HepG2 (cell line): ENCODE data around the gene SP3. TPM values are rescaled to one million over a fixed set of nuclear protein-coding genes. Genes with fewer than 3 reads are reported as not detected.
A peak's percentile ranks its signal among the peaks of the same experiment; 100 is the strongest.

Experiments
- FOXA1 ChIP-seq, 2 experiments: fragments of 450-650 bp in 1 of 2; sonication (generic) in 1 of 2; formaldehyde crosslinking in 1 of 2; IDR thresholded peaks; 2 replicates each; pipeline versions ENCODE4 v1.4.0 to v1.6.1; 2016 to 2020; ENCODE audit warnings: missing genetic modification reagents in 1 of 2
- GFI1 ChIP-seq: sonication (generic); formaldehyde crosslinking; IDR thresholded peaks from 2 replicates; pipeline ENCODE4 v1.5.0; 2020; ENCODE audit warnings: missing genetic modification reagents, mild to moderate bottlenecking, borderline replicate concordance
- HNRNPLL ChIP-seq: fragments of 200-400 bp; formaldehyde crosslinking; IDR thresholded peaks from 2 replicates; pipeline ENCODE4 v1.6.1; 2017; ENCODE audit warnings: mild to moderate bottlenecking, low read depth, low read length; ENCODE audit not compliant: poor library complexity, severe bottlenecking
- KDM4B ChIP-seq: sonication (generic); formaldehyde crosslinking; IDR thresholded peaks from 2 replicates; pipeline ENCODE4 v1.4.0; 2020; ENCODE audit warnings: missing genetic modification reagents
- MAFK ChIP-seq, 2 experiments: IDR thresholded peaks in 1 of 2; conservative IDR thresholded peaks in 1 of 2; 2 replicates each; pipeline ENCODE4 v1.6.1; 2011; ENCODE audit warnings: improper control_type of control experiment in 2 of 2, low read length in 2 of 2
- NFATC3 ChIP-seq: sonication (generic); formaldehyde crosslinking; IDR thresholded peaks from 2 replicates; pipeline ENCODE4 v1.5.1; 2020; ENCODE audit warnings: mild to moderate bottlenecking, missing genetic modification reagents
- NFE2L1 ChIP-seq: sonication (generic); formaldehyde crosslinking; IDR thresholded peaks from 2 replicates; pipeline ENCODE4 v1.4.0; 2020; ENCODE audit warnings: missing genetic modification reagents, mild to moderate bottlenecking, borderline replicate concordance
- PCBP2 ChIP-seq: fragments of 200-400 bp; formaldehyde crosslinking; optimal IDR thresholded peaks from 2 replicates; pipeline ENCODE3; 2018; ENCODE audit warnings: low read length, low read depth; ENCODE audit not compliant: poor library complexity, severe bottlenecking
- PHF8 ChIP-seq: sonication (generic); formaldehyde crosslinking; IDR thresholded peaks from 2 replicates; pipeline ENCODE4 v1.5.0; 2020; ENCODE audit warnings: missing genetic modification reagents
- PITX1 ChIP-seq: sonication (generic); formaldehyde crosslinking; IDR thresholded peaks from 2 replicates; pipeline ENCODE4 v1.5.1; 2020; ENCODE audit warnings: mild to moderate bottlenecking, missing genetic modification reagents
- POLR2AphosphoS2 ChIP-seq: IDR thresholded peaks from 2 replicates; pipeline ENCODE4 v1.6.1; 2011; ENCODE audit warnings: low read depth, low read length, improper control_type of control experiment
- POLR2G ChIP-seq: fragments of 200-400 bp; formaldehyde crosslinking; IDR thresholded peaks from 2 replicates; pipeline ENCODE4 v1.6.1; 2018; ENCODE audit warnings: mild to moderate bottlenecking, low read depth, low read length, moderate library complexity
- RBM39 ChIP-seq: fragments of 200-400 bp; formaldehyde crosslinking; IDR thresholded peaks from one replicate; pipeline ENCODE4 v1.6.1; 2018; ENCODE audit warnings: antibody characterized with exemption, mild to moderate bottlenecking, low read depth, low read length; ENCODE audit not compliant: poor library complexity, severe bottlenecking
- SAFB2 ChIP-seq: sonication (generic); formaldehyde crosslinking; IDR thresholded peaks from 2 replicates; pipeline ENCODE4 v1.5.1; 2020; ENCODE audit warnings: missing genetic modification reagents, low read depth, mild to moderate bottlenecking, borderline replicate concordance
- SMARCE1 ChIP-seq: fragments of 450-650 bp; IDR thresholded peaks from 2 replicates; pipeline ENCODE4 v1.6.1; 2017; ENCODE audit warnings: borderline replicate concordance
- SOX5 ChIP-seq: IDR thresholded peaks from 2 replicates; pipeline ENCODE4 v1.6.1; 2016; ENCODE audit warnings: borderline replicate concordance
- TP53 ChIP-seq: sonication (generic); formaldehyde crosslinking; conservative IDR thresholded peaks from 2 replicates; pipeline ENCODE4 v1.4.0; 2020; ENCODE audit warnings: missing genetic modification reagents
- XBP1 ChIP-seq: sonication (generic); formaldehyde crosslinking; IDR thresholded peaks from 2 replicates; pipeline ENCODE4 v1.5.0; 2020; ENCODE audit warnings: missing genetic modification reagents
- ZNF136 ChIP-seq: sonication (generic); formaldehyde crosslinking; IDR thresholded peaks from 2 replicates; pipeline ENCODE4 v1.8.1; 2022; ENCODE audit warnings: low read depth, mild to moderate bottlenecking, moderate library complexity, missing genetic modification reagents
- ZNF20 ChIP-seq: sonication (generic); formaldehyde crosslinking; IDR thresholded peaks from 2 replicates; pipeline ENCODE4 v1.4.0; 2020; ENCODE audit warnings: mild to moderate bottlenecking, moderate library complexity, missing genetic modification reagents
- ZNF253 ChIP-seq: sonication (generic); formaldehyde crosslinking; IDR thresholded peaks from 2 replicates; pipeline ENCODE4 v1.8.0; 2022; ENCODE audit warnings: mild to moderate bottlenecking, missing genetic modification reagents, borderline replicate concordance
- ZNF296 ChIP-seq: sonication (generic); formaldehyde crosslinking; conservative IDR thresholded peaks from 2 replicates; pipeline ENCODE4 v1.5.0; 2020; ENCODE audit warnings: mild to moderate bottlenecking, missing genetic modification reagents
- polyA plus RNA-seq, 8 experiments: library from polyadenylated mRNA; depleted of rRNA in 3 of 8; stranded (reverse) in 7 of 8; unstranded in 1 of 8; fragments of >200 nt; fragmentation: Illumina TruSeq in 4 of 8; extraction: Trizol in 4 of 8; gene quantifications; 2 replicates each; pipeline versions ENCODE4 v1.2.1 to v1.2.3, GENCODE V29; 2011 to 2016; ENCODE audit warnings: low read depth in 4 of 8, missing spikeins in 1 of 8, mixed read lengths in 1 of 8; ENCODE audit not compliant: insufficient read depth in 1 of 8
- total RNA-seq, 5 experiments: library from RNA; depleted of rRNA; stranded (reverse); fragments of >200 nt; fragmentation: Illumina TruSeq; extraction: Trizol; gene quantifications; 2 replicates each; pipeline ENCODE4 v1.2.3, GENCODE V29; 2016; ENCODE audit warnings: low read depth in 1 of 5
- TF ChIP-seq, protein P1 (sequence below): sonication (generic); formaldehyde crosslinking; IDR thresholded peaks from one replicate; pipeline ENCODE4 v1.5.1; 2020; ENCODE audit warnings: mild to moderate bottlenecking, missing genetic modification reagents; ENCODE audit errors: not compliant biosample characterization

Gene SP3
- total and polyA plus RNA-seq, 2 of the 13 experiments (the other 11 are each of a cell fraction or from before 2014, with no cell fraction given), result 57.3 to 132 TPM

GRCh38 chr2:173964565-173965371 lies 405 bp downstream of the SP3 start (continued):
- TF ChIP-seq, protein P1, sequence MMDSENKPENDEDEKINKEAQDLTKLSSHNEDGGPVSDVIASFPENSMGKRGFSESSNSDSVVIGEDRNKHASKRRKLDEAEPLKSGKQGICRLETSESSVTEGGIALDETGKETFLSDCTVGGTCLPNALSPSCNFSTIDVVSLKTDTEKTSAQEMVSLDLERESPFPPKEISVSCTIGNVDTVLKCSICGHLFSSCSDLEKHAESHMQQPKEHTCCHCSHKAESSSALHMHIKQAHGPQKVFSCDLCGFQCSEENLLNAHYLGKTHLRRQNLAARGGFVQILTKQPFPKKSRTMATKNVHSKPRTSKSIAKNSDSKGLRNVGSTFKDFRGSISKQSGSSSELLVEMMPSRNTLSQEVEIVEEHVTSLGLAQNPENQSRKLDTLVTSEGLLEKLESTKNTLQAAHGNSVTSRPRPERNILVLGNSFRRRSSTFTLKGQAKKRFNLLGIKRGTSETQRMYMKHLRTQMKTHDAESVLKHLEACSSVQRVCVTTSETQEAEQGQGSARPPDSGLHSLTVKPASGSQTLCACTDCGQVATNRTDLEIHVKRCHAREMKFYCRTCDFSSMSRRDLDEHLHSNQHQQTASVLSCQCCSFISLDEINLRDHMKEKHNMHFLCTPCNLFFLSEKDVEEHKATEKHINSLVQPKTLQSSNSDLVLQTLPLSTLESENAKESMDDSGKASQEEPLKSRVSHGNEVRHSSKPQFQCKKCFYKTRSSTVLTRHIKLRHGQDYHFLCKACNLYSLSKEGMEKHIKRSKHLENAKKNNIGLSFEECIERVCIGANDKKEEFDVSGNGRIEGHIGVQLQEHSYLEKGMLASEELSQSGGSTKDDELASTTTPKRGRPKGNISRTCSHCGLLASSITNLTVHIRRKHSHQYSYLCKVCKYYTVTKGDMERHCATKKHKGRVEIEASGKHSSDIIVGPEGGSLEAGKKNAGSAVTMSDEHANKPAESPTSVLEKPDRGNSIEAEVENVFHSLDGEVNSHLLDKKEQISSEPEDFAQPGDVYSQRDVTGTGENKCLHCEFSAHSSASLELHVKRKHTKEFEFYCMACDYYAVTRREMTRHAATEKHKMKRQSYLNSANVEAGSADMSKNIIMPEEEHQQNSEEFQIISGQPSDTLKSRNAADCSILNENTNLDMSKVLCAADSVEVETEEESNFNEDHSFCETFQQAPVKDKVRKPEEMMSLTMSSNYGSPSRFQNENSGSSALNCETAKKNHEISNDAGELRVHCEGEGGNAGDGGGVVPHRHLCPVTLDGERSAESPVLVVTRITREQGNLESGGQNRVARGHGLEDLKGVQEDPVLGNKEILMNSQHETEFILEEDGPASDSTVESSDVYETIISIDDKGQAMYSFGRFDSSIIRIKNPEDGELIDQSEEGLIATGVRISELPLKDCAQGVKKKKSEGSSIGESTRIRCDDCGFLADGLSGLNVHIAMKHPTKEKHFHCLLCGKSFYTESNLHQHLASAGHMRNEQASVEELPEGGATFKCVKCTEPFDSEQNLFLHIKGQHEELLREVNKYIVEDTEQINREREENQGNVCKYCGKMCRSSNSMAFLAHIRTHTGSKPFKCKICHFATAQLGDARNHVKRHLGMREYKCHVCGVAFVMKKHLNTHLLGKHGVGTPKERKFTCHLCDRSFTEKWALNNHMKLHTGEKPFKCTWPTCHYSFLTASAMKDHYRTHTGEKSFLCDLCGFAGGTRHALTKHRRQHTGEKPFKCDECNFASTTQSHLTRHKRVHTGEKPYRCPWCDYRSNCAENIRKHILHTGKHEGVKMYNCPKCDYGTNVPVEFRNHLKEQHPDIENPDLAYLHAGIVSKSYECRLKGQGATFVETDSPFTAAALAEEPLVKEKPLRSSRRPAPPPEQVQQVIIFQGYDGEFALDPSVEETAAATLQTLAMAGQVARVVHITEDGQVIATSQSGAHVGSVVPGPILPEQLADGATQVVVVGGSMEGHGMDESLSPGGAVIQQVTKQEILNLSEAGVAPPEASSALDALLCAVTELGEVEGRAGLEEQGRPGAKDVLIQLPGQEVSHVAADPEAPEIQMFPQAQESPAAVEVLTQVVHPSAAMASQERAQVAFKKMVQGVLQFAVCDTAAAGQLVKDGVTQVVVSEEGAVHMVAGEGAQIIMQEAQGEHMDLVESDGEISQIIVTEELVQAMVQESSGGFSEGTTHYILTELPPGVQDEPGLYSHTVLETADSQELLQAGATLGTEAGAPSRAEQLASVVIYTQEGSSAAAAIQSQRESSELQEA (CRISPR knock-in tag), result no peak
- TF ChIP-seq ZNF253 (CRISPR knock-in tag), result 0 out of 2 replicates have a peak, but pooled peaks have one; percentile 61
- TF ChIP-seq ZNF136 (CRISPR knock-in tag), result peak; percentile 30; the same call in 1 of the 2 replicates
- no peak for TF ChIP-seq RBM39
- no peak for TF ChIP-seq PCBP2
- no peak for TF ChIP-seq TP53 (CRISPR knock-in tag)
- TF ChIP-seq FOXA1 (IDR thresholded peaks at IDR 0.05), result no peak
- no peak for TF ChIP-seq FOXA1 (CRISPR knock-in tag; IDR thresholded peaks at IDR 0.05)
- TF ChIP-seq PHF8 (CRISPR knock-in tag), result no peak
- no peak for TF ChIP-seq GFI1 (CRISPR knock-in tag)
- TF ChIP-seq POLR2AphosphoS2, result no peak
- TF ChIP-seq SOX5 (CRISPR knock-in tag), result no peak
- no peak for TF ChIP-seq SMARCE1
- TF ChIP-seq NFE2L1 (CRISPR knock-in tag), result no peak
- no peak for TF ChIP-seq SAFB2 (CRISPR knock-in tag)
- TF ChIP-seq PITX1 (CRISPR knock-in tag), result no peak
- no peak for TF ChIP-seq MAFK (conservative IDR thresholded peaks at IDR 0.05 in 1 of 2, IDR thresholded peaks at IDR 0.05 in 1 of 2; ENCODE audit: low read length in 2 of 2)
- TF ChIP-seq HNRNPLL, result peak; percentile 77
- no peak for TF ChIP-seq XBP1 (CRISPR knock-in tag)
- TF ChIP-seq POLR2G, result peak; percentile 69
- TF ChIP-seq ZNF20 (CRISPR knock-in tag), result 0 out of 2 replicates have a peak, but pooled peaks have one; percentile 24
- TF ChIP-seq ZNF296 (CRISPR knock-in tag), result no peak
- TF ChIP-seq NFATC3 (CRISPR knock-in tag), result no peak; the same call in 1 of the 2 replicates
- no peak for TF ChIP-seq KDM4B (CRISPR knock-in tag)
